DND-41 (cell line): ENCODE measurements around the gene ARHGAP45.
A peak's percentile ranks its signal among the peaks of the same experiment; 100 is the strongest.
"Not testable (repeated sequence)": the region's sequence is repeated elsewhere in the genome, so short reads cannot be mapped to it uniquely, and the experiment has no call there.

Experiments
- ATAC-seq: fragments of 200-7000 bp; cut with Tn5 transposase; 3 replicates; pipeline ENCODE4 v1.9.1; 2021; ENCODE audit warnings: low read depth; ENCODE audit not compliant: insufficient read depth
- DNase-seq: peaks from one replicate; pipeline ENCODE4 v3.0.0-alpha.2; 2020
- H2AFZ ChIP-seq: 2 replicates; pipeline ENCODE4 v1.6.0; 2012; ENCODE audit warnings: low read depth, low read length
- H3K27ac ChIP-seq: 2 replicates; pipeline ENCODE4 v1.5.1; 2012; ENCODE audit warnings: low read length, inconsistent platforms
- H3K27me3 ChIP-seq: fragments of 200-600 bp; sonication (generic); 2 replicates; pipeline ENCODE4 v1.6.0; 2012; ENCODE audit warnings: low read length, mild to moderate bottlenecking, inconsistent platforms; ENCODE audit not compliant: insufficient read depth, poor library complexity
- H3K36me3 ChIP-seq: 2 replicates; pipeline ENCODE4 v1.5.1; 2012; ENCODE audit warnings: low read length, inconsistent platforms; ENCODE audit not compliant: insufficient read depth
- H3K4me1 ChIP-seq: 2 replicates; pipeline ENCODE4 v1.5.1; 2012; ENCODE audit warnings: mild to moderate bottlenecking, low read length; ENCODE audit not compliant: insufficient read depth
- H3K4me2 ChIP-seq: 2 replicates; pipeline ENCODE4 v1.6.0; 2012; ENCODE audit warnings: mild to moderate bottlenecking, moderate library complexity, low read length, inconsistent platforms; ENCODE audit not compliant: insufficient read depth
- H3K4me3 ChIP-seq, 2 experiments: fragments of 200-600 bp in 1 of 2; shearing (Covaris generic) in 1 of 2; 2 replicates each; pipeline ENCODE4 v1.5.1; 2012 to 2016; ENCODE audit warnings: inconsistent platforms in 2 of 2, low read length in 2 of 2, mild to moderate bottlenecking in 2 of 2, low read depth in 1 of 2, moderate library complexity in 1 of 2
- H3K79me2 ChIP-seq: 2 replicates; pipeline ENCODE4 v1.6.0; 2012; ENCODE audit warnings: low read length, inconsistent platforms; ENCODE audit not compliant: insufficient read depth
- H3K9ac ChIP-seq: 2 replicates; pipeline ENCODE4 v1.6.0; 2012; ENCODE audit warnings: low read depth, mild to moderate bottlenecking, inconsistent platforms, low read length, moderate library complexity
- H3K9me3 ChIP-seq: 2 replicates; pipeline ENCODE4 v1.5.1; 2012; ENCODE audit warnings: low read length, moderate library complexity, mild to moderate bottlenecking, inconsistent platforms; ENCODE audit not compliant: insufficient read depth, severe bottlenecking
- H4K20me1 ChIP-seq: 2 replicates; pipeline ENCODE4 v1.6.0; 2012; ENCODE audit warnings: low read length; ENCODE audit not compliant: insufficient read depth
- EZH2 ChIP-seq: IDR thresholded peaks from 3 replicates; pipeline ENCODE4 v1.6.1; 2012; ENCODE audit warnings: borderline replicate concordance, low read depth, mild to moderate bottlenecking, moderate library complexity, low read length, inconsistent platforms; ENCODE audit not compliant: severe bottlenecking
- TF ChIP-seq, protein P1 (sequence below): IDR thresholded peaks from 2 replicates; pipeline ENCODE4 v1.5.1; 2012; ENCODE audit warnings: borderline replicate concordance, low read length, moderate library complexity, mild to moderate bottlenecking; ENCODE audit not compliant: poor library complexity, severe bottlenecking; ENCODE audit errors: extremely low read depth

Gene ARHGAP45

DNA sequence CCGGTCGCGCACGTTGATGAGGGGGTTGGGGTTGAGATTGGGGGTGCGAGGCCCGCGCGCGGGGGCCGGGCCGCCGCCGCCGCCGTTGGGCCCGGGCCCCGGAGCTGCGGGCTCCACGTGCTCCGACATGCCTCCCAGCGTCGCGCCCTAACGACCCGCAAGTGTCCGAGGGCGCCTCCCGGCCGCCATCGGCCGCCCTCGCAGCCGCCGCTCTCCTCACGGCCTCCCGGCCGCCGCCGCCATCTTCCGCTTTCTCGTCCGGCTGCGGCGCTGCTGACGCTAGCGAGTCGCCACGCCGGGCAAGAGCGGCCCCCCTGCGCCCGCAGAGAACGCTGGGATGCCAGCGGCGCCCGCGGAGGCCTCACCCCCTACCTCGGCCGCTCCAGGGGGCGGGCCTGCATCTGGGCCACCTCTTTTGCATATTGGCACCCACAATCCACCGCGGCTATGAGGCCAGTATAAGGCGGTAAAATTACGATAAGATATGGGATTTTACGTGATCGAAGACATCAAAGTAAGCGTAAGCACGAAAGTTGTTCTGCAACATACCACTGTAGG lies 46.0 kb upstream of the ARHGAP45 start, which contains the start of gene TMEM259:
Gene TMEM259, minus strand, starts transcription at position 256 of the 558 bp plus-strand sequence. Its CDS starts 127 bp downstream, at position 129.
- H3K4me1 ChIP-seq: peaks cover 45% of the 10 kb centered on the region
- peaks cover 2% of the 10 kb centered on the region for H3K27me3 ChIP-seq
- peak within 1 kb of the TSS; percentile 81 to 89; a peak in 3 of 4 replicates for H3K4me3 ChIP-seq
- peak within 1 kb of the TSS; percentile 81 for H3K27ac ChIP-seq
- no peaks in the 10 kb centered on the region for H3K9me3 ChIP-seq
- peaks cover 42% of the 10 kb centered on the region for H3K36me3 ChIP-seq
- H3K9ac ChIP-seq: peak within 1 kb of the TSS; percentile 92
- peaks cover 45% of the 10 kb centered on the region for H4K20me1 ChIP-seq
- peak within 1 kb of the TSS; percentile 91 for H3K4me2 ChIP-seq
- peaks cover 50% of the 10 kb centered on the region for H3K79me2 ChIP-seq
- peak within 1 kb of the TSS; percentile 68 for H2AFZ ChIP-seq
- peak; percentile 98 for DNase-seq
- peak; percentile 92 for ATAC-seq
- TF ChIP-seq, protein P1, sequence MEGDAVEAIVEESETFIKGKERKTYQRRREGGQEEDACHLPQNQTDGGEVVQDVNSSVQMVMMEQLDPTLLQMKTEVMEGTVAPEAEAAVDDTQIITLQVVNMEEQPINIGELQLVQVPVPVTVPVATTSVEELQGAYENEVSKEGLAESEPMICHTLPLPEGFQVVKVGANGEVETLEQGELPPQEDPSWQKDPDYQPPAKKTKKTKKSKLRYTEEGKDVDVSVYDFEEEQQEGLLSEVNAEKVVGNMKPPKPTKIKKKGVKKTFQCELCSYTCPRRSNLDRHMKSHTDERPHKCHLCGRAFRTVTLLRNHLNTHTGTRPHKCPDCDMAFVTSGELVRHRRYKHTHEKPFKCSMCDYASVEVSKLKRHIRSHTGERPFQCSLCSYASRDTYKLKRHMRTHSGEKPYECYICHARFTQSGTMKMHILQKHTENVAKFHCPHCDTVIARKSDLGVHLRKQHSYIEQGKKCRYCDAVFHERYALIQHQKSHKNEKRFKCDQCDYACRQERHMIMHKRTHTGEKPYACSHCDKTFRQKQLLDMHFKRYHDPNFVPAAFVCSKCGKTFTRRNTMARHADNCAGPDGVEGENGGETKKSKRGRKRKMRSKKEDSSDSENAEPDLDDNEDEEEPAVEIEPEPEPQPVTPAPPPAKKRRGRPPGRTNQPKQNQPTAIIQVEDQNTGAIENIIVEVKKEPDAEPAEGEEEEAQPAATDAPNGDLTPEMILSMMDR: no peak
- no peak for TF ChIP-seq EZH2

DNA sequence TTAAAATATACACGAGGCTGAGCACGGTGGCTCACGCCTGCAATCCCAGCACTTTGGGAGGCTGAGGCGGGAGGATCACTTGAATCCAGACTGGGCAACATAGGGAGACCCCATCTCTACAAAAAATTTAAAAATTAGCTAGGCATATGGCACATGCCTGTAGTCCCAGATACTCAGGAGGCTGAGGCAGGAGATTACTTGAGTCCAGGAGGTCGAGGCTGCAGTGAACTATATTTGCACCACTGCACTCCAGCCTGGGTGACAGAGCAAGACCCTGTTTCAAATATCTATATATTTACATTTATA lies 43.1 kb upstream of the ARHGAP45 start:
- Histone ChIP-seq H3K79me2 (peaks cover 21% of the 10 kb centered on the region), H3K36me3 (peaks cover 20% of the 10 kb centered on the region; the same call in 1 of the 2 replicates), H3K4me1 (peaks cover 48% of the 10 kb centered on the region), H3K27me3 (peaks cover 25% of the 10 kb centered on the region), H4K20me1 (peaks cover 19% of the 10 kb centered on the region)
- ATAC-seq, H3K9me3 ChIP-seq, H3K4me2 ChIP-seq, DNase-seq, H3K27ac ChIP-seq, H2AFZ ChIP-seq, H3K4me3 ChIP-seq, H3K9ac ChIP-seq: not testable (repeated sequence)

DNA sequence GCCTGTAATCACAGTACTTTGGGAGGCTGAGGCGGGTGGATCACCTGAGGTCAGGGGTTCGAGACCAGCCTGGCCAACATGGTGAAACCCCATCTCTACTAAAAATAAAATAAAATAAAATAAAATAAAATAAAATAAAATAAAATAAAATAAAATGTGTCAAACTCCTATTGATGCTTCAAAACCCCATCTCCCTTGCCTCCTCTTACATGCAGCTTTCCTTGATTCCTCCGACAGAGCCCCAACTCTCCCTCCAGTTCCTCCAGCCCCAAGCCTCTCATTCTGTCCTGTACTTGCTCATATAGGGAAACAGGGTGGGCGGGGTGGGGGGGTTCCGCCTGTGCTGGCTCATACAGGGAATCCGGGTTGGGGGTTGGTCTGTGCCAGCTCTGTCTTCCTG lies 41.9 kb upstream of the ARHGAP45 start:
- DNase-seq, H4K20me1 ChIP-seq, H3K27ac ChIP-seq, H2AFZ ChIP-seq, H3K36me3 ChIP-seq, H3K9ac ChIP-seq, H3K9me3 ChIP-seq, H3K79me2 ChIP-seq, ATAC-seq, H3K4me3 ChIP-seq, H3K4me2 ChIP-seq: not testable (repeated sequence)
- Histone ChIP-seq H3K4me1 (peaks cover 43% of the 10 kb centered on the region), H3K27me3 (peaks cover 25% of the 10 kb centered on the region)

DNA sequence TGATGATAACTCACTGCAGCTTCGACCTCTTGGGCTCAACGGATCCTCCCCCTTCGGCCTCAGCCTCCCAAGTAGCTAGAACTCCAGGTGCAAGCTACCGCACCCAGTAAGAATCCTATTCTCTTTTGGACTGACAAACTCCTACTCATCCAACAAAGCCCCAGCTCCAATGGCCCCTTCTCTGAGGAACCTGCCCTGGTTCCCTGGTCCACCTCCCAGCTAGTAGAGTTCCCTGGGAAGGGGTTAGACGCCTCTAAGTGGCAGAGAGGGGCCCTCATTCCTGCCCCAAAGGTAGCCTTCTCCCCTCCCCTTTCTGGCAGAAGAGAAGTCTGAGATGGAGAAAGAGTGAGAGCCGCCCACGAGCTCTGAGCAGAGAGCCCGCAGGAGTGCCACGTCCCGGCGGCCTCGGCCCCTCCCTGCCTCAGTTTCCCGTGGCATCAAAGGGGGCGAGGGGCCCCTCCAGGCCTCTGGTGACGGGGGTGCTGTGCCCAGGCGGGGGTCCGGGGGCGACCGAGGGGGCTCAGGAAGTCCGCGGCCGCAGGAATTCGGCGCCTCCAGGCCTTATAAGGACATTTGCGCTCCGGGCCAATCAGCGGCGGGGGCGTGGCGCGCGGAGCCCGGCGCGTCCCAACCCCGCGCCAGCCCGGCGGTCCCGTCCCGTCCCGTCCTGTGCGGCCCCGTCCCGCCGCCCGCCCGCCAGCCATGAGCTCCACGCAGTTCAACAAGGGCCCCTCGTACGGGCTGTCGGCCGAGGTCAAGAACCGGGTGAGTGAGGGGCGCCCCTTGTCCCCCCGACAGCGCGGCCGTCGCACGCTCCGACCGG lies 40.8 kb upstream of the ARHGAP45 start, which contains the start of gene CNN2:
Gene CNN2, plus strand, starts transcription at position 649 of the 823 bp plus-strand sequence. Its CDS starts 54 bp downstream, at position 703.
- peaks cover 42% of the 10 kb centered on the region for H3K4me1 ChIP-seq
- no peak within 1 kb of the TSS; the same call in 1 of the 2 replicates for H2AFZ ChIP-seq
- no peak within 1 kb of the TSS for H3K27ac ChIP-seq
- no peaks in the 10 kb centered on the region for H3K79me2 ChIP-seq
- peaks cover 25% of the 10 kb centered on the region for H3K27me3 ChIP-seq
- DNase-seq (peak; percentile 45), ATAC-seq (peak; percentile 57)
- TF ChIP-seq, protein P1: no peak
- TF ChIP-seq EZH2: no peak
- H4K20me1 ChIP-seq: no peaks in the 10 kb centered on the region
- peak within 1 kb of the TSS; percentile 73 for H3K4me2 ChIP-seq
- H3K4me3 ChIP-seq: peak within 1 kb of the TSS in 1 of 2 experiments; percentile 43; a peak in 2 of 4 replicates
- H3K9ac ChIP-seq: peak within 1 kb of the TSS; percentile 34; the same call in 1 of the 2 replicates
- H3K9me3 ChIP-seq: no peaks in the 10 kb centered on the region
- no peaks in the 10 kb centered on the region for H3K36me3 ChIP-seq
